MV-4-11 (cell line): Measurements from ENCODE around the gene UEVLD.

Experiments used
- DNase-seq: peaks from one replicate; lab custom pipeline; 2025; lab: John Stamatoyannopoulos, UW

The UEVLD gene

DNA sequence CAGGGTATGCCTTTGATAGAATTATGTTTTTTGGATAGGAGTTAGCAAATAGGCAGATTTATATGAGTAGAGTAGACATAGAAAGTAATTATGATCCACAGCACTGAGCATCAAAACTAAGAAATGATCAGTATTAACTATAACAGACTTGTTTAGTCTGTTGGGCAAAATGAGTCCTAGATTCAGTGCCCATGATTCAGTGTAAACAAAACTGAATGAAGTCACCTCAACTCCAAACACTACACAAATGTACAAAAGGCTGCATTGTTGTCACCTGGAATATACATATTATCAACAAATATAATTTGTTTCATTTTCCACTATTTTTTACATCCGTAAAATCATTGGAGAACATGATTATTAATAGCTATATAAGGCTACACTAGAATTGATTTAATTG is 6.7 kb downstream of the UEVLD start:
- DNase-seq = no peak

DNA sequence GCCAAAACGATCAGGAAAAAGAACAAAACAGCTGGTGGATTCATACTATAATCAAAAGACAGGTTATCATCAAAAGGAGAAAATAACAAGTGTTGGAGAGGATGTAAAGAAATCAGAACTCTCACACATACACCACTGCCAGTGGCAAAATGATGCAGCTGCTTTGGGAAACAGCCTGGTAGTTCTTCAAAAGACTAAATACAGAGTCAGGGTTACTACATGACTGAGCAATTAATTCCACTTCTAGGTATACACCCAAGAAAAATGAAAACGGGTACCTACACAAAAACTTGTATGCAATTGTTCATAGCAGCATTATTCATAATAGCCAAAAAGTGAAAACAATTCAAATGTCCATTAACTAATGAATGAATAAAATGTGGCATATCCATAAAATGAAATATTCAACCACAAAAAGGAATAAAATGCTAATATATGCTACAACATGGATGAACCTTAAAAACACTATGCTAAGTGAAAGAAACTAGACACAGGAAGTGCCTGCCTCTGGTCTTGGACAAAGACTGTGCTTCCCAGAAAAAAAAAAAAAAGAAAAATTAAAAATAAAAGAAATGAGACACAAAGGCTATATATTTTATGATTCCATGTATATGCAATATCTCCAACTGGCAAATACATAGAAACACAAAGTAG is 8.3 kb downstream of the UEVLD start:
- DNase-seq = no peak

DNA sequence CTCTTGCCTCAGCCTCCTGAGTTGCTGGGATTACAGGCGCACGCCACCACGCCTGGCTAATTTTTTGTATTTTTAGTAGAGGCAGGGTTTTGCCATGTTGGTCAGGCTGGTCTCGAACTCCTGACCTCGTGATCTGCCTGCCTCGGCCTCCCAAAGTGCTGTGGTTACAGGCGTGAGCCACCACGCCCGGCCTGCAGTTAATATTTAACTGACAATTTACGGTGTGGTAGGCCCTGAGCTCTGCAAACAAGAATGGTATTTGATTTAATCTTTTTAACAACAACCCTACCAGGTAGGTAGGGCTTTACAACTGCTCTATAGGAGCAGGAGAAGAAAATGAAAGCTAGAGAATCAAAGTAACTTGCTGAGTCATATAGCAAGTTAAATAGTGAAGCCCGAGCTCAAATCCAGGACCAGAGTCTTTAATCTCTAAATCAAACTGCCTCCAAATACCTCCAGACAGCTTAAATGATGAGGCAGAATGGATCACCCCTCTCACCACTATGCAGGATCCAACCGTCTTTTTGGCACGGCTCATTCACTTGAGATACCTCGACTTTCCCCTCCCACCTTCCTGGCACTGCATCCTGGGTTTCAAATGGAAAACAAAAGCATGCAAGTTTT is 9.4 kb downstream of the UEVLD start:
- no peak for DNase-seq

DNA sequence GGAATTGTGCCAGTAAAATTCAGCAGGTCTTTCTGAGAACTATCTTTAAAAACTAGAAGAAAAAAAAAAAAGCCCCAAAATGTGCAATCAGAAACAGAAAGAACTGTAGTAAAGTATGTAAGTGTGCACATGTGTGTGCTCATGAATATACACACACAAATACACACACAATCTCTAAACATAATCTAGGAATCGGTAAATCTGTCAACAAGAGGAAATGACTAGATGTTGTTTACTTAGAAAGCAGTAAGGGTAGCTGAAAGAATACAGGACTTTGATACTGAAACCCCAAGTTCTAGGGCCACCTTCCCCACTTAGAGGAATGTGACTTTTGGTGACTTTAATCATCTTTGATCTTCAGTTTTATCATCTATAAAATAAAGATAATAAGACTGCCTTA is 13.2 kb downstream of the UEVLD start:
- DNase-seq = no peak

DNA sequence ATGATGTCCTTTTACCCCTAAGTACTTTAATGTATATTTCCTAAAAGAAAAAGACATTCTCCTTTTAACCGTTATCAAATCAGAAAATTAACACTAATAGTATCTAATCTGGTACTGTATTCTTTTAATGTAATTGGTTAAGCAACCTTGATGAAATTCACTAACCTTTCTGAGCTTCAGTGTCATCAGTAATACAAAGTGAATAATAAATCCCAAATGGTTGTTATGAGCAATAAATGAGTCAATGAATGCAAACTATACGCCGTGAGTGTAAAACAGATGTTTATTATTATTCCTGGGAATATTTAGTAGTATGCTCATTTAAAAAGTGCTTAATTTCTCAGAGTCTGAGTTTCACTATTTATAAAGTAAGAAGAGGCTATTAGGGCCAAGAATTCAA is 21.5 kb downstream of the UEVLD start:
- DNase-seq = no peak

DNA sequence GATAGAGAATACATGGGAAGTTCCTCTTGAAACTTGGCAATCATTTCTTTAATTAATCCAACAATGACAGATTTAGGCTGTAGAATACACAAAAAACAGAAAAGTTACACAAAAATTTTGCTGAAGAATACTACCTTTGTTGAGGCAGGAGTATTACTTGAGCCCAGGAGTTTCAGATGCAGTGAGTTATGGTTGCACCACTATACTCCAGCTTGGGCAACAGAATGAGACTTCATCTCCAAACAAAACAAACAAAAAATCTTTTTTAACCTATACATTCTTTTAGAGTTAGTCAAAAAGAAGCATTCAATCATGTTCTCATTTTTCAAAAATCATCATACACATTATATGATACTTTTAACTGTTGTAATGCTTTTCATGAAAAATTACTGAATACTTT is 22.1 kb downstream of the UEVLD start:
- no peak for DNase-seq

DNA sequence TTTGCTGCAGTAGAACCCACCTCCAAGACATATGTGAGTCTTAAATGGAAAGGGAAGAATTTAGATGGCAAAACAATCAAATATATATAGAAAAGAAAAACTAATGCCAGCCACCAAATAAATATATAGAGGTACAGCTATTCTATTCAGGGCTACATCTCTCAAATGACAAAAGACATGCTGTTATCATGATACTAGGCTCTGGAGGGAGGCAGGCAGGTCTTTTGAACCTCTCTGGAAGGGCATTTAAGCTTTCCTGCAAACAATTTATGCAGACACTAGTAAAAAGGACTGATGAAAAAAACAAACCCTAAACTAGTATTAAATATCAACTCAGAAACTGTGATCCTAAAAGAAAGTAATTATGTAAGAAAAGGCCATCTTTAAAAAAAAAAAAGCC is 24.4 kb downstream of the UEVLD start:
- DNase-seq = no peak

DNA sequence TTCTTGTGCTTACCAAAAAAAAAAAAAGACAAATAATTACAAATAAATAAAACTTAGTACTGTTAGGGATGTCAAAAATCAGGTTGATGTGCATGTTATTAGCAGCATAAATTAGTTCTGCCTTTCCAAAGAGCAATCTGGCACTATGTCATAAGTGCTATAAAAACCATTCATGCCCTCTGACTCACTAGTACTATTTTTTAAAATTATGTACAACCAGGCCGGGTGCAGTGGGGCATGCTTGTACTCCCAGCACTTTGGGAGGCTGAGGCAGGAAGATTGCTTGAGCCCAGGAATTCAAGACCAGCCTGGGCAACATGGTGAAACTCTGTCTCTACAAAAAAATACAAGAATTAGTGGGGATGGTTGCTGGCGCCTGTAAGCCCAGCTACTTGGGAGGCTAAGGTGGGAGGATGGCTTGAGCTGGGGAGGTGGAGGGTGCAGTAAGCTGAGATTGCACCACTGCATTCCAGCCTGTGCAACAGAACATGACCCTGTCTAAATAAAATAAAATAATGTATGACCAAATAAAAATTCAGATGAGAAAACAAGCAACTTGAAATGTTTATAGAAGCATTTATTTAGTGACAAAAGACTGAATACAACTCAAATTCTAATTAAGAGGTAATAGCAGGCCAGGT is 25.3 kb downstream of the UEVLD start:
- no peak for DNase-seq

DNA sequence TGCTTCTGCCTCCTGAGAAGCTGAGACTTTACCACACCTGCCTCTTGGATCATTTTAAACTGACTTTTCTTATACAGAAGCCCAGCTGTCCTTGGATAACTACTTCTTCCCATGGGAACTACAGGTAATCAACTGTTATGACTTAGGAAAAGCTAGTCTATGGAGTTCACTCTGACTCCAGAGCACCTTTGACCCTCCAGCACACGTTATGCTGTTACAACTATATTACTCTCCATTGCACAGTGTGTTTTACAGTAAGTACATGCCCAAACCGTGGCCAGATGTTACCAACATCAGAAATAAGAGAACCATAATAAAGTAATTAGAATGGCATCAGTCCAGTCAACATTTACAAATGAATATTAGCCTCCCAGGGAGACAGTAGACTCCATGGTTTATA is 40.5 kb downstream of the UEVLD start:
- no peak for DNase-seq

DNA sequence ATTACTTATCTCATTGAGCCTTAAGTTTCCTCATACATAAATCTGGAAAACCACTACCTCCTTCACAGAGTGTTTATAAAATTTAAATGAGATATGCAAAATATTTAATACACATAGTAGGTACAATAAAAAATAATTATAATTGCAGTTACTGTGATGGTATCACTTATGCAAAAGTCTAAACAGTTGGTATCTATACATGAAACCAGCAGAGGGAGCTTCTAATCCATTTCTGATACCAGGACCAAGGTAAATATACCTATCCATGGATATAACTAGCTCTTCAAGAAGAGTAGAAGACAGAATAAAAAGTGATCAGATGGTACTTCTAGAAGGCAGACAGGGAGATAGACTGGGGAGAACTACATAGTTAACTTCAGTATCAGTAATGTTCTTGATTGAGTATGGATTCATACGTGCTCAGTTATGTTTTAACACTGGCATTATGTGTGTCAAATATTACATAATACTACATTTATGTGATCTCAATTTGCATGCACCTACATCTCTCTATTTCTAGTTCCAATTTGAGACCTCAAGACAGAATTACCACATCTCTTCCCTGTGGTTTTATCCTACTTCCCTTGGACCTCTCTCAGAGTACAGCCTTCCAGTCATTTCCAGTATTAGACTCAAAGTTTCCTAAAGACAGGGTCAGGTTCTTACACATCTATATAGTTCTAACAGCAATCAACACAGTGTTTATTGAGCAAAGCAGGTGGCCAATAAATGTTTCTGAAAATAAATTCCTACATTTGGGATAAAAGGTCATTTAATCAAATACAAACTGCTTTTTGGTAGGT is 48.1 kb downstream of the UEVLD start:
- DNase-seq = peak; percentile 12

DNA sequence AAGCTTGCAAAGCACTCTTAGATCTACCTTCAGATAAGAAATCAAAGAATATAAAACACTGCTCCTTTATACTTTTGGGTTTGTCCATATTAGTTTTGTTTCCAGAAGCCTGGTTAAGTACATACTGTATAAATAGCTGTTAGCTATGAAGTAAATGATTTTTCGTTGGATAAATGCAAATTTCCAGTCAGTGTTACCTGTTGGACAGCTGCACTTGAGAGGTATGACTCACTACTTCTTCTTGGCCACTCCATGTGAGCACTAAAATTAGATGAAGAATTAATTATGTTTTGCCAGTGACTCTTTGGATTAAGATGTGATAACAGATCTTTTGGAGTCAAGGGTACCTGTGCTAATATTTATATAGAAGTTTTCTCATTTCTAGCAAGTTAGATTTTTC is 52.3 kb downstream of the UEVLD start:
- DNase-seq = no peak

DNA sequence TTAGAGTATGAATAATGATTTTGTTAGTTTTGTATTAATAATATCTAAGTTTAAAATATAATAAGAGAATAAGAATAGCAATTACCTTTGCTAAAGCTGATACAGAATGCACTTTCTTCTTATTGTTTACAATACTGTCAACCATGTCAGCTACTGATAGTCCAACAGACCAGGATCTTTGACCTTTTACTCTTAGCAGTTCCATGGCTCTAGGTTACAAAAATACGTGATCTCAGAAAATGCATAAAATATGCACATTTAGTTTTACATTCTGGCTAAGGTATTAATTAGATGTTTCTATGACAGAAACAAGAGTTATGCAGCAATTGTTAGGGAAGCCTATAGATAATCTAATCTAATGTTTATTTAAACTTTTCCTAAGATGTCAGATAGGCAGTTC is 54.3 kb downstream of the UEVLD start:
- no peak for DNase-seq

DNA sequence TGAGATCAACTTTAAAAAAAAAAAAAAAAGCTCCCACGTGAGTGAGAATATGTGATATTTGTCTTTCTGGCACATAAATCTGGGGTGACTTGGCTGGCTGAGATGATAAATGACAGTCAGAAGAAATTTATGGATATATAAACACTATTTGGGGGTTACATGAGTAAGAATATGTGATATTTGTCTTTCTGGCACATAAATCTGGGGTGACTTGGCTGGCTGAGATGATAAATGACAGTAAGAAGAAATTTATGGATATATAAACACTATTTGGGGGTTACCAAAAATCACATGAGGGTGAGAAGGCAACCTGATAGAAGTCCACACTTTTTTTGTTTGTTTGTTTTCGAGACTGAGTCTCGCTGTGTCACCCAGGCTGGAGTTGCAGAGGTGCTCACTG is 55.2 kb downstream of the UEVLD start:
- no peak for DNase-seq

DNA sequence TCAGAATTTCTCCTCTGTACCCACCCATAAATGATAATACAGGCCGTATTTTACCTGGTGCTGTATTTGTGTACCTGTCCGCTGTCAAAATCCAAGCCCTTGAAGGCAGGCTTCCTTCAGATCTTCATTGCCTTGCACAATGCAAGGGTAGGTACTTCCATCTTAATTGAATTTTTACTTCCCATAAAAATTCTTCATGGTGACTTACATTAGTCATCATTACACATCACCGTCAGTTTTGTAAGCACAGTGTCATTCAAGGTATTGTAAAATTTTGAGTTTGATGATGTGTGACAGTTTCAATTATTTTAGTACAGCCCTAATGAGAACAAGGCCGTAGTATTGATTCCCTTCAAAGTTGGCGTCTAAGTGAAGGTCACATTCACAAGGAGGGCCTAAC is 61.0 kb downstream of the UEVLD start:
- DNase-seq = peak; percentile 45

DNA sequence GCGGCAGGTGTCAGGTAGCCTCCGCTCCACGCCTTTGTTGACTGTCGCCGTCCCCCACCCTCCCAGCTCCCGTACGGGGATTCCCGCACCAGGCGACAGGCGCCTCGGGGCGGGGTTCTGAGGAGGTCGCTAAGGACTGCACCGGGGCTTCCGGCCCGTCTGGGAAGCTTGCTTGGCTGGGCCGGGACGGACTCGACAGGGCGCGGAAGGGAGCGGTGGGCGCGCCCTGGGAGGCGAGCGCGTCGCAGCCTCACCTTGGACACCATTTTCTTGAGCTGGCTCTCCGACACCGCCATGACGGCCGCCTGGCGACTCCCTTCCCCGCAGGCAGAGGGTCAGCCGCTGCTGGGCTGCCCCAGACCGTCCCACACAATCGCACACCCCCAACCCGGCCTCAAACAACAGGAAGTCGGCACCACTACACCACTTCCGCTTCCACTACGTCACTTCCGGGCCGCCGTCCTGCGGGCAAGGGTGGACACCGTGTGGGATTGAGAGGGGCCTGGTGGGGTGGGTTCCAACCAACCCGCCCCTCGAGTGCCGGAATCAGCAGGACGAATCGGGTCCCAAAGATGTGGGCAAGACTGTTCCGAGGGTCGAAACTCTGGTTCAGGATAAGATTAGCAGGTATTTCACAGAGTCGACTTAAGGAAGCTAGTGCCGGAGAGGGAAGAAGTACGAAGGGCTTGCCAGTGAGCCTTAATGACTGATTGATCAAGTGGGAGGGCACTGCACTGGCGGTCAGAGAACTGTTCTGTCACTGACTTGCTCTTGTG is 61.8 kb downstream of the UEVLD start, which contains the start of gene TSG101:
TSG101 (minus strand) TSS at position 422 of the 776 bp plus-strand sequence; CDS start at position 296, 126 bp downstream.
- peak; percentile 87 for DNase-seq

DNA sequence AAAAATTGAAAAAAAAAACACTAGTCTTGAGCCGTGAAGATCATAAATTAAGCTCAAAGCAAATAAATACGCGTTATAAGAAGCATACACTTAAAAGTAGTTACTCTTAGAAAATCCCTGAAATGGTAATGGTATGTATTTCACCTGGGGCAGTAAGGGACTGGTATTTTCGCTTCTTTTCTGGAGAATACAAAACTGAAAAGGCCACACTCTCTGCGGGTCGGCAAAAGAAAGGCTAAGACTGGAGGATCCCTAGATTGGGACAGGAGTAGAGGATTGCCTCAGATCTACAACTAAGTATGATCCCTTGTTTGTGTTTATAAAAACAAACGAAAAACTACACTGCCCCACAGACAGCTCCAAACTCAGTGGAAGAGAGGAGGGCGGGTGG is 62.4 kb downstream of the UEVLD start:
- DNase-seq = no peak

DNA sequence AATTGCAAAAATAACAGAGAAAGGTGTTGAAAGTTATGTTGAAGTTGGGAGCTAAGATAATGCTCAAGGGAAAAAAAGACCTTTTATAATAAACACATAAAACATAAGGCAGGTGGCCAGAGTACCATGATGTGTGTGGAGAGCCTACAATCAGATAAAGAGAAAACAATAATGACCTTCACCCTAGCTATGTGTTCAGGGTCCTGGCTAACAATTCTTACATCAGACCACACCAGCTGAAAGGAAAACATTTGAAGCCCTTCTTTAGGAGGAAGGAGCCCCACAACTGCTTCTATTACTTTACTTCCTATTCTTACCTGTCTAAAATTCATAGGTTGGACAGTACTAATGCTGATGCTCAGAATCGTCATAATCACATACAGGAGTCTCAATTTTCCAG is 64.3 kb downstream of the UEVLD start:
- DNase-seq = no peak

DNA sequence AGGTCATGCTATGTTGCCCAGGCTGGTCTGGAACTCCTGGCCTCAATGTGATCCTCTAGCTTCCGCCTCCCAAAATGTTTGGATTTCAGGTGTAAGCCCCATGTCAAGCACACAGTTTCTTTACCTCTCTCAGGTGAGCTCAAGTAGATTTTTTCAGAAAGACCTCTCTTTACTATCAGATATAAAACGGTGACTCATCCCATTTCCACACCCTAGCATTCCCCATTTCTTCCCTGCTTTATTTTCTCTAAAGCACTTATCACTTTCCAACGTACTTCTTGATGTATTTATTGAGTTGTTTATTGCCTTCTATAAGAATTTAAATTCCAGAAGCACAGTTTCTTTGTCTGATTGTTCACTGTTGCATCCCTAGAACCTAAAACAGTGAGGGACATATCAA is 65.5 kb downstream of the UEVLD start:
- no peak for DNase-seq

DNA sequence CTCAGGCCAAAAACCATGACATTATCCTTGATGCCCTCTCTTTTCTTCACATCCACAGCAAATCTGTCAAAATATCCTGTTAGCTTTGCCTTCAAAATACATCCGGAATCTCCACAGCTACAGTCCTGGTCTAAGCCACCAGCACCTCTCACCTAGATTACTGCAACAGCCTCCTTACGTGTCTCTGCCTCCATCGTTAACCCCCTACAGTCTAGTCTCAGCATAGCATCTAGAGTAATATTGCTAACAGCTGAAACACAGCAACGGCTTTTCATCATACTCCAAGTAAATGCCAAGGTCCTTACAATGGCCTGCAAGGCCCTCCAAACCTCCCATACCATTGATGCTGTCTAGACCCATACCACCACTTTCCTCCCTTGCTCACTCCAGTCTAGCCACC is 66.1 kb downstream of the UEVLD start:
- DNase-seq = no peak

DNA sequence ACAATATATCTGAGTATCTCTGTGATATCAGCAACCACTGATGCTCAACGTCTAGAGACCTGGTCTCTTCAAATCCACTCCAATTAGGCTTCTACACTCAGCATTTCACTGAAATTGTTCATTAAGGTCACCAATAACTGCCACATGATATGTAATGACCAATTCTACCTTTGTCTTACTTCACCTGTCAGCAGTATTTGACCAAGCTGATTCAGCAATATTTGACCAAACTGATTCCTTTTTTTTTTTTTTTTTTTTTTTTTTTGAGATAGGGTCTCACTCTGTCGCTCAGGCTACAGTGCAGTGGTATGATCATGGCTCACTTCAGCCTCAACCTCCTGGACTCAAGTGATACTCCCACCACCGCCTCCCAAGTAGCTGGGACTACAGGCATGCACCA is 67.4 kb downstream of the UEVLD start:
- no peak for DNase-seq

DNA sequence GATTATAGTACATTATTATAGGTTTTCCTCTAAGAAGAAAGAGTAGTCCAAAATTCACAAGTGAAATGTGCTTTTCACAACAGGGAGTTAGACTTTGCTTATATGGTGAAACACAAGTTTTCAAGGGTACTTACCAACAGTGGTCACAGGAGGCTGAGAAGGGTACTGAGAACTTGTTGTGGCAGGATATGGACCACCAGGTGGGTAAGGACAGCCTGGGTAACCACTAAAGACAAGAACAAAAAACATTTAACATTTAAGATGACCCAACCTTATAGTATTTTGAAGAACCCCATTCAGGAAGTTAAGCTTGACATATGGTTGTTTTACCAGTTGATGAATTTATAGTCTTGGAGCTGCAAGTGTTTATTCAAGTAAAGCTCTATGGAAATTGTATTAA is 86.2 kb downstream of the UEVLD start:
- DNase-seq = no peak

DNA sequence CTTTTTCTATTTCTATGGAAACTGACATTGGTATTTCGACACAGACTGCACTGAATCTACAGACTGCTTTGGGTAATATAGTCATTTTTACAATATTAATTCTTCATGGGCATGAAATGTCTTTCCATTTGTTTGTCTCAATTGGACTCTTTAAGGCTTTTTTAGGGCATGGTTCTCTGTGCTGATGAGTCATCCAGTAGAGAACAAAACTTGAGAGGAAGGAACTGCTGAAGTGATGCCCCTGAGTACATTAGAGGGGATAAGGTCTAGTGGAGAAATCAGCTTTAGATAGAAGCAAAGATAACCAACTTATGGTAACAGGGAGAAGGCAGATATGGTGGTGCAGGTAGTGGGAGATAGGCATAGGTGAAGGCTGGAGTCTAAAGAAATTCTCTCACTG is 86.9 kb downstream of the UEVLD start:
- no peak for DNase-seq
